ENCODE measurements around the gene SLC30A1.
A peak's percentile ranks its signal among the peaks of the same experiment; 100 is the strongest.
"Not testable (repeated sequence)": the region's sequence is repeated elsewhere in the genome, so short reads cannot be mapped to it uniquely, and the experiment has no call there.

SLC30A1 gene

GRCh38 chr1:211547710-211548109 is 31.3 kb downstream of the SLC30A1 start:
- DNase-seq: no peak

- no peak for DNase-seq
Observed at GRCh38 chr1:211546543-211546942, 32.4 kb downstream of the SLC30A1 start.

GRCh38 chr1:211543025-211543424 is 35.9 kb downstream of the SLC30A1 start:
- no peak for DNase-seq

- no peak for DNase-seq
Observed at GRCh38 chr1:211541720-211542477, 37.1 kb downstream of the SLC30A1 start.

GRCh38 chr1:211541278-211541677 is 37.7 kb downstream of the SLC30A1 start:
- DNase-seq: no peak

- DNase-seq: not testable (repeated sequence)
Observed at GRCh38 chr1:211540824-211541223, 38.1 kb downstream of the SLC30A1 start.

GRCh38 chr1:211538287-211538686 is 40.7 kb downstream of the SLC30A1 start:
- DNase-seq: no peak

- DNase-seq: no peak
Observed at GRCh38 chr1:211537253-211537652, 41.7 kb downstream of the SLC30A1 start.

GRCh38 chr1:211536606-211537005 is 42.4 kb downstream of the SLC30A1 start:
- DNase-seq: no peak

GRCh38 chr1:211535346-211535745 is 43.6 kb downstream of the SLC30A1 start:
- no peak for DNase-seq

- DNase-seq: no peak
Observed at GRCh38 chr1:211534545-211535291, 44.2 kb downstream of the SLC30A1 start.

GRCh38 chr1:211532088-211532444 is 46.9 kb downstream of the SLC30A1 start:
- no peak for DNase-seq

- no peak for DNase-seq
Observed at GRCh38 chr1:211531194-211532087, 47.5 kb downstream of the SLC30A1 start.

GRCh38 chr1:211530102-211530501 is 48.9 kb downstream of the SLC30A1 start:
- DNase-seq: no peak

- peak in 1 of 2 experiments; percentile 20 for DNase-seq
Observed at GRCh38 chr1:211529453-211529852, 49.5 kb downstream of the SLC30A1 start.

- DNase-seq: no peak
Observed at GRCh38 chr1:211529011-211529410, 50.0 kb downstream of the SLC30A1 start.

GRCh38 chr1:211527888-211528287 is 51.1 kb downstream of the SLC30A1 start:
- no peak for DNase-seq

GRCh38 chr1:211527006-211527405 is 52.0 kb downstream of the SLC30A1 start:
- no peak for DNase-seq

GRCh38 chr1:211526101-211526500 is 52.9 kb downstream of the SLC30A1 start:
- DNase-seq: no peak

GRCh38 chr1:211525101-211525676 is 53.8 kb downstream of the SLC30A1 start:
- DNase-seq: no peak

GRCh38 chr1:211524521-211524920 is 54.4 kb downstream of the SLC30A1 start:
- DNase-seq: no peak

- no peak for DNase-seq
Observed at GRCh38 chr1:211522804-211523203, 56.2 kb downstream of the SLC30A1 start.
